WI38 (cell line): Measurements from ENCODE around the gene VPS54.
"Not testable (repeated sequence)": the region's sequence is repeated elsewhere in the genome, so short reads cannot be mapped to it uniquely, and the experiment has no call there.

Experiments
- H3K4me3 ChIP-seq: 2 replicates; pipeline ENCODE4 v1.5.1; 2011; ENCODE audit warnings: low read depth, mild to moderate bottlenecking, control low read depth, low read length
- TF ChIP-seq, protein P1 (sequence below): IDR thresholded peaks from 2 replicates; pipeline ENCODE4 v1.5.1; 2012; ENCODE audit warnings: low read depth, mild to moderate bottlenecking, control low read depth, low read length

VPS54 gene

GRCh38 chr2:63850649-63851048, 168.6 kb downstream of the VPS54 start:
- no peak overlapping the region for H3K4me3 ChIP-seq
- TF ChIP-seq, protein P1, sequence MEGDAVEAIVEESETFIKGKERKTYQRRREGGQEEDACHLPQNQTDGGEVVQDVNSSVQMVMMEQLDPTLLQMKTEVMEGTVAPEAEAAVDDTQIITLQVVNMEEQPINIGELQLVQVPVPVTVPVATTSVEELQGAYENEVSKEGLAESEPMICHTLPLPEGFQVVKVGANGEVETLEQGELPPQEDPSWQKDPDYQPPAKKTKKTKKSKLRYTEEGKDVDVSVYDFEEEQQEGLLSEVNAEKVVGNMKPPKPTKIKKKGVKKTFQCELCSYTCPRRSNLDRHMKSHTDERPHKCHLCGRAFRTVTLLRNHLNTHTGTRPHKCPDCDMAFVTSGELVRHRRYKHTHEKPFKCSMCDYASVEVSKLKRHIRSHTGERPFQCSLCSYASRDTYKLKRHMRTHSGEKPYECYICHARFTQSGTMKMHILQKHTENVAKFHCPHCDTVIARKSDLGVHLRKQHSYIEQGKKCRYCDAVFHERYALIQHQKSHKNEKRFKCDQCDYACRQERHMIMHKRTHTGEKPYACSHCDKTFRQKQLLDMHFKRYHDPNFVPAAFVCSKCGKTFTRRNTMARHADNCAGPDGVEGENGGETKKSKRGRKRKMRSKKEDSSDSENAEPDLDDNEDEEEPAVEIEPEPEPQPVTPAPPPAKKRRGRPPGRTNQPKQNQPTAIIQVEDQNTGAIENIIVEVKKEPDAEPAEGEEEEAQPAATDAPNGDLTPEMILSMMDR: no peak

- TF ChIP-seq, protein P1: no peak
- no peak overlapping the region for H3K4me3 ChIP-seq
Observed at GRCh38 chr2:63850204-63850571, 169.0 kb downstream of the VPS54 start.

DNA sequence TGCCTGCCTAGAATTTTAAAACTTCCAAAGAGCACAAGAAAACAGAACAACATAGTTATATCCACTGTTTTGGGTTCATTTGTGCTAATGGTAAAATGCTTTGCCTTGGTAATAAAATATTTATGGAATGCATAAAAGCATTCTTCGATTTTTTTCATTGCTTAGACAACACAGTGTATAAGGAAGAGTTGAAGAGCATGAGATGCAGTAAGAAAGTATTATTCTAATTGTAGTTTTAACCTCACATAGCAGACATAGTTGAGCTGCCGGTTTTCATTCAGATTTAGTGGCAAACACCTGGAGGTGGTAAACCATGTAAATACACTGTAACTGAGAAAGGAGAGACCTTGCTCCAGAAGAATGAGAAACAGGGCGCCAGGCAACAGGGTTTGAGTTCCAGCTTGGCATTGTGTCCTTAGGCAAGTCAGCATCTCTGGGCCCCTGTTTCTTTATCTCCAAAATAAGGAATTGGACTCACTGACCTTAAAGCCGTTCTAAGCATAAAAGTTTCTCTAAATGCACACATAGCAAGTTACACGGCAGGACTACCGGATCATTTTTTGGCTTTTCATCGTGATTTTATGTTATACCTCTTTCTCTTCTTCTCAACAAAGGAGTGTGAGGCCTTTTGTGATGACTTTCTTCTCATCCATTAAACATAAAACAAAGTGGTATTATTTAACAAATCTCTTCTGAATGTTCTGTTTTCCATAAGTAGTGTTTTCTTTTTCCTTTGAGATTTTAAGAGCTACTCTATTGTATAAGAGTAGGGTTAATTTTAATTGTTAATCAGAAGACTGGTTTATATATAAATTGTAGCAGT, 169.6 kb downstream of the VPS54 start:
- TF ChIP-seq, protein P1: no peak
- H3K4me3 ChIP-seq: no peak overlapping the region

GRCh38 chr2:63847571-63847970, 171.7 kb downstream of the VPS54 start:
- H3K4me3 ChIP-seq: not testable (repeated sequence)

DNA sequence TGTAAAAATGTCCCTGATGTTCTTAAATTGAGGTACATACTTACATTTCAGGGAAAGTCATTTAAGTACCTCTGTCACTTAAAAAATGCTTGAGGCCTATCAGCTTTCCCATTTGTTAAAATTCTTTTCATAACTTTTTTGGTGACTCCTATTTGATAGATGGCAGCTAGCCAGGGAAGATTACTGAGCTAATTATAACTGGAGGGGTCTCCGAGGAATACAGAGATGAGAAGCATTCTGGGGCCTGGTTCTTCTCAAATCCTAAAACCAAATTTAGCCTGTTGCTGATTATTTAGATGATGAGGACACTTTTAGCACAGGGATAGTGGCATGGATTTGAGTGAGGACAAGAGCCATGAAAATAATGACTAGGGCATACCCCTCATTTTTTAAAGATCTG, 172.7 kb downstream of the VPS54 start:
- H3K4me3 ChIP-seq: no peak overlapping the region
- TF ChIP-seq, protein P1: no peak

- TF ChIP-seq, protein P1: no peak
- no peak overlapping the region for H3K4me3 ChIP-seq
Observed at GRCh38 chr2:63845866-63846265, 173.4 kb downstream of the VPS54 start.

DNA sequence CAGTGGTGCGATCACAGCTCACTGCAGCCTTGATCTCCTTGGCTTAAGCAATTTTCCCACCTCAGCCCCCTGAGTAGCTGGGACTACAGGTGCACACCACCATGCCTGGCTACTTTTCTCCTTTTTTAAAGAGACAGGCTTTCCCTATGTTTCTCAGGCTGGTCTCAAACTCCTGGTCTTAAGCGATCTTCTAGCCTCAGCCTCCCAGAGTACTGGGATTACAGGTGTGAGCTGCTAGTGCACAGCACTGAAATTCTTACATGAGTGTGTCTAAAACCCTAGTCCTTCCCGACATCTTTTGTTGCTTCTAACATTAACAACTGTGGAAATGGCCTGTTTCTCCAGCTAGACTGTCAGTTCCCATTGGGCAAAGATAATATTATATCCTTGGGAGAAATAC, 174.6 kb downstream of the VPS54 start:
- H3K4me3 ChIP-seq: no peak overlapping the region
- TF ChIP-seq, protein P1: no peak

DNA sequence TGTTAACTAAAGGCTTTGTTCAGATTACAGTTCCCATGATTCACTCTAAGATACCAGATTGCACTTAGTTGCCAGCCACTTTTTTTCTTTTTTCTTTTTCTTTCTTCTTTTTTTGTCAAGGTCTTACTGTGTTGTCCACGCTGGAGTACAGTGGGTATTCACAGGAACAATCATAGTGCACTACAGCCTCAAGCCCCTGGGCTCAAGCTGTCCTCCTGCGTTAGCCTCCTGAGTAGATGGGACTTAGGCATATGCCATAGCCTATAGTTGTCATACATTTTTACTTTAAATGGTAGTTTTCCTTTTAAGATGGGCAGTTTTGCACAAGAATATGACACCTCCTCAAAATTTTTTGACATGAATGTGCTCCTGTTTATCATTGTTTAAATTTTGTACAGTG, 175.4 kb downstream of the VPS54 start:
- TF ChIP-seq, protein P1: no peak
- peak overlapping the region; percentile 76 for H3K4me3 ChIP-seq
